H1 (cell line): ENCODE data around the gene AFF2. TPM values are rescaled to one million over a fixed set of nuclear protein-coding genes. Genes with fewer than 3 reads are reported as not detected.

Experiments
- CTCF ChIA-PET: fragments of 300-600 bp; sonication (Branson Sonifier 250); formaldehyde crosslinking; loops from one replicate; lab custom pipeline; 2021; ENCODE audit not compliant: partially characterized antibody; lab: Charles Lee
- POLR2A ChIA-PET: fragments of 300-600 bp; sonication (Branson Sonifier 250); formaldehyde crosslinking; loops from one replicate; lab custom pipeline; 2021; ENCODE audit warnings: inconsistent platforms; ENCODE audit not compliant: partially characterized antibody; lab: Charles Lee
- DNase-seq, 2 experiments: peaks; one replicate each; pipeline versions ENCODE4 v3.0.0 to v3.0.0-alpha.2; 2010 to 2022; ENCODE audit warnings: low spot score in 2 of 2, low read depth in 1 of 2, mixed read lengths in 1 of 2
- FAIRE-seq: peaks from 2 replicates; lab custom pipeline; 2011; peaks lifted over from hg19 to GRCh38; lab: Jason Lieb, UNC
- H2AFZ ChIP-seq: 2 replicates; pipeline ENCODE4 v1.8.1; 2012; ENCODE audit warnings: low read length, inconsistent platforms
- H2AK5ac ChIP-seq: 2 replicates; pipeline ENCODE4 v1.6.1; 2013; ENCODE audit warnings: low read depth, low read length
- H2BK120ac ChIP-seq: replicated peaks from 2 replicates; pipeline ENCODE3; 2013; ENCODE audit warnings: low read depth, low read length, inconsistent platforms
- H2BK12ac ChIP-seq: 2 replicates; pipeline ENCODE4 v1.6.1; 2013; ENCODE audit warnings: low read depth, low read length
- H2BK15ac ChIP-seq: 2 replicates; pipeline ENCODE4 v1.6.1; 2013; ENCODE audit warnings: low read length
- H2BK20ac ChIP-seq: 2 replicates; pipeline ENCODE4 v1.6.1; 2013; ENCODE audit warnings: low read length
- H2BK5ac ChIP-seq: 2 replicates; pipeline ENCODE4 v1.6.1; 2013; ENCODE audit warnings: low read depth, low read length
- H3K14ac ChIP-seq: 2 replicates; pipeline ENCODE4 v1.6.1; 2013; ENCODE audit warnings: inconsistent platforms; ENCODE audit not compliant: insufficient read length
- H3K18ac ChIP-seq: 2 replicates; pipeline ENCODE4 v1.6.1; 2013; ENCODE audit warnings: low read length; ENCODE audit errors: extremely low read depth
- H3K23ac ChIP-seq: 2 replicates; pipeline ENCODE4 v1.6.1; 2013; ENCODE audit warnings: inconsistent platforms; ENCODE audit not compliant: insufficient read length
- H3K23me2 ChIP-seq: 2 replicates; pipeline ENCODE4 v1.6.1; 2013; ENCODE audit warnings: low read depth, low read length
- H3K27ac ChIP-seq: 2 replicates; pipeline ENCODE4 v1.6.1; 2011; ENCODE audit warnings: low read depth, low read length, inconsistent platforms
- H3K27me3 ChIP-seq, 4 experiments: replicated peaks in 1 of 4; 1 replicate in 1 of 4; 2 replicates in 3 of 4; pipeline versions ENCODE4 v1.6.1 to v1.8.1; 2011 to 2013; ENCODE audit warnings: low read length in 3 of 4, mild to moderate bottlenecking in 3 of 4, inconsistent platforms in 2 of 4, mixed read lengths in 2 of 4, moderate library complexity in 1 of 4; ENCODE audit not compliant: control insufficient read depth in 3 of 4, insufficient read depth in 3 of 4; ENCODE audit errors: extremely low read depth in 1 of 4
- H3K36me3 ChIP-seq, 4 experiments: 2 replicates each; pipeline versions ENCODE4 v1.6.1 to v1.8.1; 2011 to 2013; ENCODE audit warnings: mild to moderate bottlenecking in 4 of 4, low read length in 3 of 4, moderate library complexity in 2 of 4, control low read depth in 1 of 4, inconsistent platforms in 1 of 4; ENCODE audit not compliant: insufficient read depth in 4 of 4, control insufficient read depth in 2 of 4
- H3K4ac ChIP-seq: replicated peaks from 2 replicates; pipeline ENCODE3; 2013; ENCODE audit warnings: low read length, low read depth, mixed read lengths, inconsistent platforms; ENCODE audit not compliant: insufficient read length
- H3K4me1 ChIP-seq, 4 experiments: replicated peaks in 1 of 4; 1 replicate in 1 of 4; 2 replicates in 3 of 4; pipeline versions ENCODE4 v1.6.1 to v1.8.1; 2011 to 2013; ENCODE audit warnings: low read length in 3 of 4, inconsistent platforms in 2 of 4, mixed read lengths in 1 of 4; ENCODE audit not compliant: insufficient read depth in 4 of 4, control insufficient read depth in 3 of 4
- H3K4me2 ChIP-seq, 2 experiments: 2 replicates each; pipeline versions ENCODE4 v1.6.1 to v1.8.1; 2011 to 2013; ENCODE audit warnings: low read depth in 2 of 2, low read length in 2 of 2, control low read depth in 1 of 2, inconsistent platforms in 1 of 2, mild to moderate bottlenecking in 1 of 2; ENCODE audit not compliant: insufficient read depth in 1 of 2
- H3K4me3 ChIP-seq, 4 experiments: fragments of 200-600, 300-600 bp in 1 of 4; sonication (generic), shearing (Covaris generic), sonication (Bioruptor Twin) in 1 of 4; 2 replicates each; pipeline versions ENCODE4 v1.5.1 to v1.8.1; 2011 to 2016; ENCODE audit warnings: low read length in 4 of 4, low read depth in 3 of 4, control low read depth in 2 of 4, inconsistent platforms in 2 of 4, mild to moderate bottlenecking in 2 of 4, mixed read lengths in 1 of 4, moderate library complexity in 1 of 4; ENCODE audit not compliant: insufficient read depth in 2 of 4; ENCODE audit errors: extremely low read depth in 1 of 4
- H3K56ac ChIP-seq: replicated peaks from 2 replicates; pipeline ENCODE3; 2013; ENCODE audit warnings: low read depth, mild to moderate bottlenecking, mixed read lengths, low read length, inconsistent platforms; ENCODE audit not compliant: insufficient read length
- H3K79me1 ChIP-seq: 2 replicates; pipeline ENCODE4 v1.6.1; 2013; ENCODE audit warnings: low read depth, low read length, control low read depth
- H3K79me2 ChIP-seq, 2 experiments: 2 replicates each; pipeline versions ENCODE4 v1.6.1 to v1.8.1; 2012 to 2013; ENCODE audit warnings: low read length in 2 of 2, mild to moderate bottlenecking in 2 of 2, inconsistent platforms in 1 of 2; ENCODE audit not compliant: insufficient read depth in 2 of 2, control insufficient read depth in 1 of 2
- H3K9ac ChIP-seq, 4 experiments: replicated peaks in 1 of 4; 1 replicate in 1 of 4; 2 replicates in 3 of 4; pipeline versions ENCODE4 v1.6.1 to v1.8.1; 2011 to 2013; ENCODE audit warnings: low read depth in 3 of 4, low read length in 3 of 4, control low read depth in 2 of 4, mild to moderate bottlenecking in 2 of 4, moderate library complexity in 2 of 4, inconsistent platforms in 1 of 4; ENCODE audit errors: extremely low read depth in 1 of 4
- H3K9me3 ChIP-seq, 2 experiments: 2 replicates each; pipeline versions ENCODE4 v1.6.1 to v1.8.1; 2012 to 2013; ENCODE audit warnings: mild to moderate bottlenecking in 2 of 2, moderate library complexity in 2 of 2, control low read depth in 1 of 2, inconsistent platforms in 1 of 2, low read depth in 1 of 2, low read length in 1 of 2, mixed read lengths in 1 of 2; ENCODE audit not compliant: insufficient read depth in 2 of 2
- H4K20me1 ChIP-seq, 2 experiments: replicated peaks in 1 of 2; 2 replicates each; pipeline versions ENCODE3 to v1.8.1; 2011 to 2013; ENCODE audit warnings: inconsistent platforms in 2 of 2, low read length in 2 of 2, mild to moderate bottlenecking in 1 of 2; ENCODE audit not compliant: insufficient read depth in 2 of 2, control insufficient read depth in 1 of 2
- H4K5ac ChIP-seq: 2 replicates; pipeline ENCODE4 v1.6.1; 2013; ENCODE audit warnings: low read length, low read depth, mixed read lengths, inconsistent platforms; ENCODE audit not compliant: insufficient read length
- H4K8ac ChIP-seq: 2 replicates; pipeline ENCODE4 v1.8.0; 2013; ENCODE audit warnings: mild to moderate bottlenecking, moderate library complexity, low read length, inconsistent platforms; ENCODE audit not compliant: insufficient read depth; ENCODE audit errors: extremely low read depth
- H4K91ac ChIP-seq: replicated peaks from 2 replicates; pipeline ENCODE3; 2013; ENCODE audit warnings: low read length, mixed read lengths, inconsistent platforms; ENCODE audit not compliant: insufficient read length
- BACH1 ChIP-seq: IDR thresholded peaks from 2 replicates; pipeline ENCODE4 v1.6.1; 2012; ENCODE audit warnings: low read length, improper control_type of control experiment
- KDM1A ChIP-seq: fragments of 200-600, 300-600 bp; sonication (generic); IDR thresholded peaks from 2 replicates; pipeline ENCODE4 v1.7.1; 2016; ENCODE audit warnings: mild to moderate bottlenecking, low read length, borderline replicate concordance
- RXRA ChIP-seq: IDR thresholded peaks from 2 replicates; pipeline ENCODE4 v1.6.1; 2011; ENCODE audit warnings: low read depth, mild to moderate bottlenecking, low read length, moderate library complexity; ENCODE audit not compliant: insufficient read depth
- SIX5 ChIP-seq: IDR thresholded peaks from 2 replicates; pipeline ENCODE4 v1.6.1; 2011; ENCODE audit warnings: mild to moderate bottlenecking, low read depth, low read length
- SP2 ChIP-seq: IDR thresholded peaks from 2 replicates; pipeline ENCODE4 v1.6.1; 2012; ENCODE audit warnings: mild to moderate bottlenecking, low read length, inconsistent platforms
- TAF1 ChIP-seq: IDR thresholded peaks from 2 replicates; pipeline ENCODE4 v1.6.1; 2011; ENCODE audit warnings: mild to moderate bottlenecking, low read depth, low read length
- TEAD4 ChIP-seq: IDR thresholded peaks from 2 replicates; pipeline ENCODE4 v1.6.1; 2012; ENCODE audit warnings: low read depth, low read length, inconsistent platforms, mixed read lengths
- polyA plus RNA-seq, 7 experiments: library from polyadenylated mRNA; depleted of rRNA in 3 of 7; stranded (reverse) in 5 of 7; unstranded in 2 of 7; fragments of >200 nt in 5 of 7; fragments of 200-250 nt in 2 of 7; gene quantifications; 1 replicate in 5 of 7; 2 replicates in 1 of 7; 4 replicates in 1 of 7; pipeline versions ENCODE4 v1.2.1 to v1.2.3, GENCODE V29; 2011 to 2013; ENCODE audit warnings: missing spikeins in 2 of 7, mixed read lengths in 2 of 7
- total RNA-seq: library from RNA; stranded (reverse); fragmentation: NEBNext Ultra II Directional; extraction: Animal tissue kit (Norgen Biotek cat#: 25700); gene quantifications from 2 replicates; pipeline ENCODE4 v1.2.1, GENCODE V29; 2021

The AFF2 gene
- total and polyA plus RNA-seq, 2 of the 8 experiments (the other 6 are each of a cell fraction or from before 2014, with no cell fraction given): 2.0 to 7.3 TPM

- TF ChIP-seq SP2: no peak
- TF ChIP-seq, all 59 proteins: peak for 0
These were observed 228.5 kb downstream of the AFF2 start (continued) for GRCh38 chrX:148728901-148729300.

GRCh38 chrX:148732743-148733142 lies 232.3 kb downstream of the AFF2 start:
- Histone ChIP-seq H3K79me1 (no peaks in the 10 kb centered on the region), H2BK20ac (no peak overlapping the region), H2BK15ac (no peak overlapping the region), H3K36me3 (no peaks in the 10 kb centered on the region), H3K56ac (no peak overlapping the region), H2BK5ac (no peak overlapping the region), H3K9ac (no peak overlapping the region), H3K9me3 (no peaks in the 10 kb centered on the region), H3K4ac (no peak overlapping the region), H3K23ac (no peak overlapping the region), H2AFZ (no peak overlapping the region), H3K18ac (no peak overlapping the region), H4K5ac (no peak overlapping the region), H4K91ac (no peak overlapping the region), H4K20me1 (no peaks in the 10 kb centered on the region)
- no peak for FAIRE-seq
- CTCF ChIA-PET: interaction anchor here (1.1 kb wide), 1 partner anchor 1257 kb away, joined by 3 read pairs; no protein-coding TSS in a partner anchor
- TF ChIP-seq RXRA (no peak), TAF1 (no peak), KDM1A (no peak), TEAD4 (no peak), BACH1 (no peak), SIX5 (no peak)
- TF ChIP-seq, all 59 proteins: peak for 0
- no peaks in the 10 kb centered on the region for H3K4me1 ChIP-seq
- H4K8ac ChIP-seq: no peak overlapping the region
- no peaks in the 10 kb centered on the region for H3K23me2 ChIP-seq
- no peak overlapping the region for H3K27ac ChIP-seq
- no peak overlapping the region for H2BK12ac ChIP-seq
- H3K4me3 ChIP-seq: no peak overlapping the region
- H3K27me3 ChIP-seq: no peaks in the 10 kb centered on the region
- no peak overlapping the region for H3K4me2 ChIP-seq
- H3K79me2 ChIP-seq: no peaks in the 10 kb centered on the region
- H2BK120ac ChIP-seq: no peak overlapping the region
- no peak for DNase-seq
- POLR2A ChIA-PET: no interaction called here
- H3K14ac ChIP-seq: no peak overlapping the region
- no peak overlapping the region for H2AK5ac ChIP-seq
